Body of pancreas (tissue), 4 donors: ENCODE results near the gene KPNA3.

ENCODE experiments used
- POLR2A ChIP-seq, 3 donors: fragments of 450-650 bp; IDR thresholded peaks; one replicate each; pipeline ENCODE4 v1.6.1; 2016; ENCODE audit warnings: antibody characterized with exemption in 3 of 3, mild to moderate bottlenecking in 2 of 3
- TF ChIP-seq, protein P1 (sequence below), 7 experiments: fragments of 450-650 bp in 4 of 7; fragments of 200-600 bp in 3 of 7; sonication (generic) in 3 of 7; IDR thresholded peaks; one replicate each; pipeline ENCODE4 v1.5.1; 2016 to 2019; ENCODE audit warnings: antibody characterized with exemption in 7 of 7

DNA sequence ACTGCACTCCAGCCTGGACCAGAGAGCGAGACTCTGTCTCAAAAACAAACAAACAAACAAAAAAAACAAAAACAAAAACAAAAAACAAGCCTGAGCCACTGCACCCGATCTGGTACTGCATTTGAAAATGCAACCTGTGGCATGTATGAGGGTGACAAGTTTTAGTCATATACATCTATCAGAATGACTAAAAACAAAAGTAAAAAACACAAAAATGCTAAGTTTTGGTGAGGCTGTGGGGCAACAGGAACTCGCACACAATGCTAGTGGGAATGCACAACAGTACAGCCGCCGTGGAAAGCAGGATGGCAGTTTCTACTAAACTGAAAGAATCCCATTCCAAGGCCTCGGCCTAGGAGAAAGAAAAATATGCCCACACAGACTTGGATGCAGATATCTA lies 109.0 kb downstream of the KPNA3 start:
- TF ChIP-seq, protein P1, sequence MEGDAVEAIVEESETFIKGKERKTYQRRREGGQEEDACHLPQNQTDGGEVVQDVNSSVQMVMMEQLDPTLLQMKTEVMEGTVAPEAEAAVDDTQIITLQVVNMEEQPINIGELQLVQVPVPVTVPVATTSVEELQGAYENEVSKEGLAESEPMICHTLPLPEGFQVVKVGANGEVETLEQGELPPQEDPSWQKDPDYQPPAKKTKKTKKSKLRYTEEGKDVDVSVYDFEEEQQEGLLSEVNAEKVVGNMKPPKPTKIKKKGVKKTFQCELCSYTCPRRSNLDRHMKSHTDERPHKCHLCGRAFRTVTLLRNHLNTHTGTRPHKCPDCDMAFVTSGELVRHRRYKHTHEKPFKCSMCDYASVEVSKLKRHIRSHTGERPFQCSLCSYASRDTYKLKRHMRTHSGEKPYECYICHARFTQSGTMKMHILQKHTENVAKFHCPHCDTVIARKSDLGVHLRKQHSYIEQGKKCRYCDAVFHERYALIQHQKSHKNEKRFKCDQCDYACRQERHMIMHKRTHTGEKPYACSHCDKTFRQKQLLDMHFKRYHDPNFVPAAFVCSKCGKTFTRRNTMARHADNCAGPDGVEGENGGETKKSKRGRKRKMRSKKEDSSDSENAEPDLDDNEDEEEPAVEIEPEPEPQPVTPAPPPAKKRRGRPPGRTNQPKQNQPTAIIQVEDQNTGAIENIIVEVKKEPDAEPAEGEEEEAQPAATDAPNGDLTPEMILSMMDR (IDR thresholded peaks at IDR 0.05): no peak
- TF ChIP-seq POLR2A (IDR thresholded peaks at IDR 0.05): no peak
